ENCODE results near the gene ZCCHC7.
"Not testable (repeated sequence)": the region's sequence is repeated elsewhere in the genome, so short reads cannot be mapped to it uniquely, and the experiment has no call there.

The ZCCHC7 gene

DNA sequence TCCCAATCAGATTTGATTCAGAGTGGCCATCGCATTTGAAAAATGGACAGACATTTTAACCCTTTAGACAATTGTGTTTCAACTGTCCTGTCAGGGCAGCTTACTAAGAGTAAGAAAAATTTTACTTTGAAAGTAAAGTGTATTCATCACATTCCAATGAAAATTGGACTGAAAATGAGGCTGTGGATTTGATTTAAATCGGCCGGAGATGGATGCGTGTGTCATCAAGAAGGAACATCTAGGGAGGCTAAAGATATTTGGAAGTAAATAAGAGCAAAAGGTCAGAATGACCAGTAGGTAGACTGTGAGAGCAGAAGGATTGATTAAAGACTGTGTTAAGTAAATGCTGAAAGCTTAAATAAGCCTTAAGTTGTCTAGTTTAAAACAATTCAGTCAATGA lies 1.5 kb downstream of the ZCCHC7 start:
- DNase-seq (ENCODE audit: low spot score), result no peak

DNA sequence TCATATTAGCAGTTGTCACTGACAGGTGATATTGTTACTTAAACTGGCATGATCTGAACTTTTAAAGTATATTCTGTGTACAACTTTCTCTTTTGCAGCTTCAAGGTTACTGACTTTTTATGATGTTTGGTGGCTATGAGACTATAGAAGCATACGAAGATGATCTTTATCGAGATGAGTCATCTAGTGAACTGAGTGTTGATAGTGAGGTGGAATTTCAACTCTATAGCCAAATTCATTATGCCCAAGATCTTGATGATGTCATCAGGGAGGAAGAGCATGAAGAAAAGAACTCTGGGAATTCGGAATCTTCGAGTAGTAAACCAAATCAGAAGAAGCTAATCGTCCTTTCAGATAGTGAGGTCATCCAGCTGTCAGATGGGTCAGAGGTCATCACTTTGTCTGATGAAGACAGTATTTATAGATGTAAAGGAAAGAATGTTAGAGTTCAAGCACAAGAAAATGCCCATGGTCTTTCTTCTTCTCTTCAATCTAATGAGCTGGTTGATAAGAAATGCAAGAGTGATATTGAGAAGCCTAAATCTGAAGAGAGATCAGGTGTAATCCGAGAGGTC lies 5.9 kb downstream of the ZCCHC7 start:
- no peak for DNase-seq (ENCODE audit: low spot score)

DNA sequence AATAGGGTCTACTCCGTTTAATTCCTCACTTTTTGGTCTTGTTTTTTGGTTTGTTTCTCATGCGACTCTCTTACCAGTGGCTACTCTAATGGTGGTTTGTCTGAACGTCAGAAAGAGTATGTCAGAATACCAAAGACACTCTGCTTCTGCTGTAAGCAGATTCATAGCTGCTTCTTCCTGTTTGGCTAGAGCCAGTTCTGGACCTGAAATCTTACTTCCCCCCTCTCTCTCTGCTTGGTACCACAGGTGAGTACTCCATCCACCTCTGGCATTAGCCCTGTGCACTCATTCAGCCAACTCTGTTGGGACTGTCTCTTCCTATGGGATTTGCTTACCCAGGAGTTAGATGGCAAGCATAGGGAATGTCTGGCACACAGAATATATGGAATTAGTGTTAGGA lies 6.6 kb downstream of the ZCCHC7 start:
- DNase-seq (ENCODE audit: low spot score), result no peak

DNA sequence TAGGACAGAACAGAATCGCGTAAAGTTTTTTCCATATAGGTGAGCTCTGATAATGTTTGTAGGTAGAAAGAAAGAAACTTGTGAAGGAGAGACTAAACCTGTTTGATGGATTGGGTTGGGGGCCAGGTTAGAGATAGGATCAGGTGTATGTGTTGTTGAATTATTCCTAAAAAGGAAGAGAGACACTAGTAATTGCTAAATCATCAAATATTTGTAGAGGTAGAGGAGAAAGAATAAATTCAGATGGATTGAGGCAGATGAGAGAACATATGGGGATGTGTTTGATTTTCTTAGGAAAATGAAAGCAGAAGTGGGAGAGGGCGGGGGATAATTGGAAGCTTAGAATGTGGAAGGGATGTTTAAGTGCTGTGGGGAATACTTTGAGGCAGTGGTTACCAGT lies 7.7 kb downstream of the ZCCHC7 start:
- no peak for DNase-seq (ENCODE audit: low spot score)

GRCh38 chr9:37134166-37134565 lies 13.8 kb downstream of the ZCCHC7 start:
- no peak for DNase-seq (ENCODE audit: low spot score)

DNA sequence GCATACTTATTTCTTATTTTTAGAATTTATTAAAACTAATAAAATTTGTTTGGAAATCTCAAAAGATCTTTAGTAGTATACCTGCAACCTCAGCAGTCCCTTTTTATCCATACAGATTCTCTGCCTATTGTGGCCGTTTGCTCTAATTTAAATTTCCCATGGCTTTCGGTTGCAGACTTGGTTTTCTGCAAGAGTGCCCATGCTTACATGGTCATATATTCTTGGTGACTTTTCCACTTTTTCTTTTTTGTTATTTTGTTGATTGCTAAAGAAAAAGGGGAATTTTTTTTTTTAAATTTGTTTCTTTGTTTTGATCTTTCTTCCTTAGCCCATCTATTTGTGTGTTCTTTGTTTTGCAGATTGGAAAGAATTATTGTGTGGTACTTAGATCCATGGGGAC lies 20.6 kb downstream of the ZCCHC7 start:
- DNase-seq (ENCODE audit: low spot score), result no peak

DNA sequence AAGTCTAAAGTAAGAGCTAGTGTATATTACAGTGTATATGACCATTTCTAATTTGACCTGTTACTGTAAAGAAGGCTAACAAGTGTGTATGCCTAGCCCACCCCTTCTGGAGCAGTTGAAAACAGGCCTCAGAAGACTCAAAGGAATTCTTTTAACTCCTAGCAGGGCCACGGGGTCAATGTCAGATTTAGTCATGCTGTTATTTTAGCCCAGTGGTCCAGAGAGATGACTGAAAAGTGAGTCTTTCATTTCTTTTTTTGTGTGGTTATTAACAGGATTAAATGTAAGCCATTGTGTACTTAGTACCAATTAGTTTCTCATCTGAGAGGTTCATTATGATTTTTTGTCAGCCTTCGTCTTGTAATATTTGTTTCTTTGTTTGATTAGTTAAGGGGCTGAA lies 24.4 kb downstream of the ZCCHC7 start:
- DNase-seq (ENCODE audit: low spot score), result no peak

- DNase-seq (ENCODE audit: low spot score), result no peak
Measured at GRCh38 chr9:37146410-37146809, 26.0 kb downstream of the ZCCHC7 start.

- no peak for DNase-seq (ENCODE audit: low spot score)
Measured at GRCh38 chr9:37148181-37148580, 27.8 kb downstream of the ZCCHC7 start.

DNA sequence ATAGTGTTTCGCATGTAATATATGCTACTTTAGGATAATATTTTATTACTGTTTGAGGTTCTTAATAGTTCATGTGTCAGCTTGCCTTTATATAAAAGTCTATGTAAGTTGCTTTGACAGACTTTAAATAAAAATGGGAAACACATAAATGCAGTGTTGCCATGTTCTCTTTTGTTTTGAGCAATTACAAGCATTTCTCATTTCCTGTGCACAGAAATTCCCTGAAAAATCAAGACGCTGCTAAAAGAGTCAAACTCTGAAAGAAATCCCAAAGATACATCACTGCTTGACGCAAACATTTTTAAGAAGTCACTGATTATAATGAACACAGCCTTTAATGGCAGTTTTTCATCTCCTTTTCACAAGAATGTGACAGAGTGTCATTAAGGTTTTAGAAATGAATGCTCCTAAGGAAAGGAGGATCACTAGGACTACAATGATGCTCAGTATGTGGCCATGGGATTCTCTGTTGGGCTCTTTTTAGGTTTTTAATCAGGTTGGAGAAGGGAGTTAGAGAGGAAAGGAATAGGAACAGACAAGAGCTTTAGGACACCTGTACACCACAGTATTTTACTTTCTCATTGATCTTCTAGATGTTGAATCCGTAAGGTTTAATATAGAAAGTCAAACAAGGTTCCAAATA lies 29.4 kb downstream of the ZCCHC7 start:
- no peak for DNase-seq (ENCODE audit: low spot score)

- no peak for DNase-seq (ENCODE audit: low spot score)
Measured at GRCh38 chr9:37150415-37150814, 30.0 kb downstream of the ZCCHC7 start.

DNA sequence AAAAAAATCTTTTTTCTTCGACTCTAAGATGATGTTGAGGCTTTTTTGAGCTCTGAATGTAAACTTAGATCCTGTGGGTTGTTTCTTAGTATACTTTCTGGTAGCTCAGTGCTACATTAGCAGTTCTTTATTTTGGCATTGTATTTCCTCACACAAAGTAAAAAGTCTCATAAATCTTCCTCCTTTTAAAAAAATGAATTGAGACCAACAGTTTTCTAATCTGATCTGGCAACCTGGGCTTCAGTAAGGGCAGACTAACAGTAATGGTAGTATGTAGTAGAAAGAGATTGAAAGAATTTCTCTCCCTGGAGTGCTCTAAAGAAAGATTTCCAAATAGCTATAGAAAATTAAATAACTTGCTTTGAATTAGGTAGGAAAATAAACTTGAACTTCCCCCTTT lies 31.4 kb downstream of the ZCCHC7 start:
- DNase-seq (ENCODE audit: low spot score), result no peak

GRCh38 chr9:37152365-37152764 lies 32.0 kb downstream of the ZCCHC7 start:
- no peak for DNase-seq (ENCODE audit: low spot score)

DNA sequence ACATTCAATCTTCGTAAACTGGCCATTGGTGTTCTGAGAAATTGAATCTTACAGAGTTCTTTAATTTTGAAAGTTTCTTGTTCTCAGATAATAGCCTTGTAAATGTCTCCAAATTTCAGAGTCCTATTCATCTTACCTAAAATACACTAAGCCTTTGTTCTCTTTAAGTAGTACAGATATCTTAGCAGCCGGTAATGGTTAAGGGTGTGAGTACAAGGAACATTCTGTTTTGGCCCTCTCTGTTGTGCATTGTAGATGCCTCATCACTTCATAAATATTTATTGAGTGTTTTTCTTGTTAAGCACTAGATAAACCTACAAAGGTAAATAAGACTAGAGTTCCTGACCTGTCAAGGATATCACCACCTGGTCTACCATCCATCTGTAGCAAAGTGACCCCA lies 35.2 kb downstream of the ZCCHC7 start:
- DNase-seq (ENCODE audit: low spot score), result no peak

DNA sequence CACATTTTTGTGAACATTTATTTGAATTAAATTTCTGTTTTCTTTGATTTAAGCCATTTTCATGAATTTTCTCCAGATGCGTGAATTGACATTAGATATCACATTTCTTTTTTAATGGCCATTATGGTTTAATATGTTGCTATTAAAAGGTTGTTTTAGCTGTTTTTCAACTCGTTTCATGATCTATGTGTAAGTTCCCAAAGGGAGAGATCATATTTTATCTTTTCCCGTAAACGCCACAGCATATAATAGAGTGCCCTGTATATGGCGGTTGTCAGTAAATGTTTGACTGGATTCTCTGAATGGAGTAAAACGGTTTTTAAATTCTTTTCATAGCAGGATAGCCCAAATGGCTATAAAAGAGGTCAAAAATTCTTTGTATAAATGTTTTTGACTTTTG lies 35.8 kb downstream of the ZCCHC7 start:
- DNase-seq (ENCODE audit: low spot score), result no peak

DNA sequence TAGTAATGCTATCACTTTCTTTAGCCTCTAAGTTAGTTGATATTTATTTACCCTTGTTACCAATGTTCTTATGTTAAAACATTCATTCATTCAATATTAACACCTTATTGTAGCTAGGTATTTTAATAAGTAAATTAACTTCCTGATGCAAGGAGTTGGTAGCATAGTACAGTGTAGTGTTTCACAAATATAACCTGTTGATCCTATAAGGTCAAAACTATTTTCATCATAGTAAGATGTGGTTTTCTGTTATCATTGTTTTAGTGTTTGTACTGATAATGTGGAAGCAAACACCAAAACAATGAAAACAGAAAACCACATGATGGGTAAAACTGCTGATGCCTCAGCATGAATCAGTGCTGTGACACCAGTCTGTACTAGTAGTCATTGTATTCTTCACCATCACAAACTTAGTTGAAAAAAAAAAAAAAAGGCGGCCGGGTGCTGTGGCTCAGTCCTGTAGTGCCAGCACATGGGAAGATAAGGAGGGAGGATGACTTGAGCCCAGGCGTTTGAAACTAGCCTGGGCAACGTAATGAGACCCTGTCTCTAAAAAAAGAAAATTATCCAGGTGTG lies 36.5 kb downstream of the ZCCHC7 start:
- no peak for DNase-seq (ENCODE audit: low spot score)

GRCh38 chr9:37157726-37158377 lies 37.5 kb downstream of the ZCCHC7 start:
- DNase-seq (ENCODE audit: low spot score), result no peak

DNA sequence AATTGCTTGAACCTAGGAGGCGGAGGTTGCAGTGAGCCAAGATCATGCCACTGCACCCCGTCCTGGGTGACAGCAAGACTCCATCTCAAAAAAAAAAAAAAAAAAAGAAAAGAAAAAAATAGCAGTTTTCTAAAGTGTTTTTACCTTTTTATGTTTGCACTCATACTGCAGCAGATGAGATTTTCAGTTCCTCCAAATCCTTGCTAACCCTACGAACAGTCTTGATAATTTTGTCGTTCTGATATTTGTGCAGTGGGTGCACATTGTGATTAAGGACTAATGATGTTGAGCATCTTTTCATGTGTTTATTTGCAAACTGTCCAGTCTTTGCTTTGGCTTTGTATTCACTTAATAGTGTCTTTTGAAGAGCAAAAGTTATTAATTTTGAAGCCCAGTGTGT lies 42.9 kb downstream of the ZCCHC7 start:
- no peak for DNase-seq (ENCODE audit: low spot score)

DNA sequence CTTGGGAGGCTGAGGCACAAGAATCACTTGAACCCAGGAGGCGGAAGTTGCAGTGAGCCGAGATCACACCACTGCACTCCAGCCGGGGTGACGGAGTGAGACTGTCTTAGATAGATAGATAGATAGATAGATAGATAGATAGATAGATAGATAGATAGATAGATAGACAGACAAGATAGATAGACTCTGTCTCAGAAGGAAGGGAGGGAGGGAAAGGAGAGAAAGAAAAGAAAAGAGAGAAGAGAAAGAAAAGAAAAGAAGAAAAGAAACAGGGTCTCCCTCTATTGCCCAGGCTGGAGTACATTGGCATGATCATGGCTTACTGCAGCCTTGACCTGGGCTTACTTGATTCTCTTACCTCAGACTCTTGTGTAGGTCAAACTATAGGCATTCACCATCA lies 44.0 kb downstream of the ZCCHC7 start:
- not testable (repeated sequence) for DNase-seq (ENCODE audit: low spot score)

DNA sequence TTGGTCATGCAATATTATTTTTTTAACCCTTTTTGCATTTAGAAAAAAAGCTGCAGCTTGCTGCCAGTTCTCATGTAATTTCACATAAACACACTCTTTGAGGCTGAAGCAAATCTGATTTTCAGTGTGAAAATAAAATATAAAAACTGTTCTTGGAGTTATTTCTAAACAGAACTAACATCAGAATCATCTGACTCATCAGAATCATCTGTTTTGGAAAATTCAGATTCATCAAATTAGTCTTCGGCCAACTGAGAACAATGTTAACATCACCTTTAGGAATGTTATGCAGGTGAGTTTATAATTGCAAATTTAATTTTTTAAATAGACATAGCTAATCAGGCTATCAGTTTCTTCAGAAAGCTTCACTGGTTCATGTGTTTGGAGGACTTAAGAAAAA lies 45.3 kb downstream of the ZCCHC7 start:
- DNase-seq (ENCODE audit: low spot score), result no peak

DNA sequence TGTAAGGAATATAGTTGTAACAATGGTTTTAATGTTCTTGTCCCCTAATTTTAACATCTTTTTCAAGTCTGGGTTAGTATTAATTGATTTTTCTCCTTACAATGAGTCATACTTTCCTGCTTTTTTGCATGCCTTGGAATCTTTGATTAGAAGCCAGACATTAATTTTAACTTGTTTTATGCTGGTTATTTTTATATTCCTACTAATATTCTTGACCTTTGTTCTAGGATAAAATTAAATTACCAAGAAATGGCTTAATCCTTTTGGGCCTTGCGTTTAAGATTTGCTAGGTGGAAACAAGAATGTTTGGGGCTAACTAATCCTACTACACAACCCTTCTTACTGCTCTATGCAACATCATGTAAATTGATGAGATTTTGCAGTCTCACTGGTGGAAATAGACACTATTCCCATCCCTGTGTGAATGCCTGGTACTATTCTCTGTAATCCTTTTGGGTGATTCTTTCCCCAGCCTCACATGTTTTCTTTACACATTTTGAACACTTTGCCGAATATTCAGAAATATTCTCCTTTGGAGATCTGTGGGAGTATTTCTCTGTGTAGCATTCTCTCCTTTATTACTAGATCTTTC lies 47.2 kb downstream of the ZCCHC7 start:
- DNase-seq (ENCODE audit: low spot score), result no peak

DNA sequence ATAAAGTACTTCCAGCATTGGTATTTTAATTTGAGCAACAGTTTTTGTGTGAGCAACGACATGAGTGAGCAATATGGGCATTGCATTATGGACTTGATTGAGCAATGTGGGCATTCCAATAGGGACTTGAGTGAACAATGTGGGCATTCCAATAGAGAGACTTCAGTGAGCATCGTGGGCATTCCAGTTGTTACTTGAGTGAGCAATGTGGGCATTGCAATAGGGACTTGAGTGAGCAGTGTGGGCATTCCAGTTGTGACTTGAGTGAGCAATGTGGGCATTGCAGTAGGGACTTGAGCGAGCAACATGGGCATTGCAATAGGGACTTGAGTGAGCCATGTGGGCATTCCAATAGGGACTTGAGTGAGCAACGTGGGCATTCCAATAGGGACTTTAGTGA lies 52.2 kb downstream of the ZCCHC7 start:
- DNase-seq (ENCODE audit: low spot score), result no peak

GRCh38 chr9:37174247-37174646 lies 53.9 kb downstream of the ZCCHC7 start:
- DNase-seq (ENCODE audit: low spot score), result no peak

Data from HuH-7.5 (cell line).